Endometrial microvascular endothelial cells (primary cell): ENCODE measurements around the gene ANKRD27. TPM values are rescaled to one million over a fixed set of nuclear protein-coding genes. Genes with fewer than 3 reads are reported as not detected.
"Not testable (repeated sequence)": the region's sequence is repeated elsewhere in the genome, so short reads cannot be mapped to it uniquely, and the experiment has no call there.

Experiments used
- in situ Hi-C: cut with HindIII; loops from 2 replicates; pipeline ENCODE4 v1.10.0; 2017; ENCODE audit warnings: low sequenced_read_pairs, low pct_unique_long_range_greater_than_20kb; ENCODE audit errors: inconsistent ontology term
- total RNA-seq: library from RNA; depleted of rRNA; stranded (reverse); fragments of >200 nt; gene quantifications from one replicate; pipeline ENCODE4 v1.2.3, GENCODE V29; 2015; ENCODE audit errors: inconsistent ontology term

Gene ANKRD27
- total RNA-seq, 1 donor from 2014 or later: 34.8 TPM

- in situ Hi-C loops: no loop called here
Measured at GRCh38 chr19:32573492-32573794, 101.5 kb downstream of the ANKRD27 start.

DNA sequence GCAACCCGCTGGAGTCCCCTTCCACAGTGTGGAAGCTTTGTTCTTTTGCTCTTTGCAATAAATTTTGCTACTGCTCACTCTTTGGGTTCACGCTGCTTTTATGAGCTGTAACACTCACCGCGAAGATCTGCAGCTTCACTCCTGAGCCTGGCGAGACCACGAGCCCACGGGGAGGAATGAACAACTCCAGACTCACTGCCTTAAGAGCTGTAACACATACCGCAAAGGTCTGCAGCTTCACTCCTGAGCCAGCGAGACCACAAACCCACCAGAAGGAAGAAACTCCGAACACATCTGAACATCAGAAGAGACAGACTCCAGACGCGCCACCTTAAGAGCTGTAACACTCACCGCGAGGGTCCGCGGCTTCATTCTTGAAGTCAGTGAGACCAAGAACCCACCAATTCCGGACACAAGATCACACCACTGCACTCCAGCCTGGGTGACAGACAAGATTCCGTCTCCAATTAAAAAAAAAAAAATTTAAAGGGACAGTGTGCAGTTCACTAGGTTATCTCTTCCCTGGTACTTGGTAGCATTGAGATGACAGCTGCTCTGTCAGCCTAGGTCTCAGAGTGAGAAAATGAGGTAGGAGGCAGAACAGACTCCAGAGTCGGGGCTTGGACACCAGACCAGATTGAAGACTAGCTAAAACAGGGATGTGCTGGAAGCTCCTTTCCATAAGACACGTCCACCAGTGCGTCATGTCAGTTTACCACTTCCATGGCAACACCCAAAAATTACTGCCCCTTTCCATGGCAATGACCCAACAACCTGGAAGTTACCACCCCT is 102.1 kb downstream of the ANKRD27 start:
- in situ Hi-C loops: not testable (repeated sequence)

DNA sequence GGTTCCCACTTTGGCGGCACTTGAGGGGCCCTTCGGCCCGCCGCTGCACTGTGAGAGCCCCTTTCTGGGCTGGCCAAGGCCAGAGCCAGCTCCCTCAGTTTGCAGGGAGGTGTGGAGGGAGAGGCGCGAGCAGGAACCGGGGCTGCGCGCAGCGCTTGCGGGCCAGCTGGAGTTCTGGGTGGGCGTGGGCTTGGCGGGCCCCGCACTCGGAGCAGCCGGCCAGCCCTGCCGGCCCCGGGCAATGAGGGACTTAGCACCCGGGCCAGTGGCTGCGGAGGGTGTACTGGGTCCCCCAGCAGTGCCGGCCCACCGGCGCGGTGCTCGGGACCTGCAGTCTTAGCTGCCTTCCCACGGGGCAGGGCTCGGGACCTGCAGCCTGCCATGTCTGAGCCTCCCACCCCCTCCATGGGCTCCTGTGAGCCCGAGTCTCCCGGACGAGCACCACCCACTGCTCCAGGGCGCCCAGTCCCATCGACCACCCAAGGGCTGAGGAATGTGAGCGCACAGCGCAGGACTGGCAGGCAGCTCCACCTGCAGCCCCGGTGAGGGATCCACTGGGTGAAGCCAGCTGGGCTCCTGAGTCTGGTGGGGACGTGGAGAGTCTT is 103.4 kb downstream of the ANKRD27 start:
- in situ Hi-C loops: not testable (repeated sequence)

- in situ Hi-C loops: no loop called here
Measured at GRCh38 chr19:32570081-32570785, 104.7 kb downstream of the ANKRD27 start.

- in situ Hi-C loops: no loop called here
Measured at GRCh38 chr19:32567486-32567885, 107.5 kb downstream of the ANKRD27 start.

GRCh38 chr19:32566246-32566830 is 108.6 kb downstream of the ANKRD27 start:
- in situ Hi-C loops: no loop called here

GRCh38 chr19:32563761-32564160 is 111.2 kb downstream of the ANKRD27 start:
- in situ Hi-C loops: no loop called here

GRCh38 chr19:32558607-32559228 is 116.3 kb downstream of the ANKRD27 start:
- in situ Hi-C loops: no loop called here

- in situ Hi-C loops: no loop called here
Measured at GRCh38 chr19:32555786-32556185, 119.2 kb downstream of the ANKRD27 start.

DNA sequence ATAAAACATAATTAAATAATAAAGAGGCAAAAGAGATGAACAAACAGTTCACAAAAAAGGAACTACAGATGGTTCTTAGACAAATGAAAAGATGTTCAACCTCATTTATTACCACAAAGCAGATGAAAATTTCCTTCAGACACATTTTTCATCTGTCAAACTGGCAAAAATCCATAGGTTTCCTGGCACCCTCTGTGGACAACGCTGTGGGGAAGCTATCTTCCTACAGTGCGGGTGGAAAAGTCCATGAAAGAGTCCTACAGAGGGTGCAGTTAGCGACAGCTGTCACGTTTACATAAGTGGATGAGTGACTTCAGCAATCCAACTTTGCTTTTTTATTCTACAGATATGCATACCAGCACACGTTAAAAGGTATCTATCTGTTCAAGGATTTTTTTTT is 124.3 kb downstream of the ANKRD27 start:
- in situ Hi-C loops: no loop called here

Other genes starting within 250 kb of the ANKRD27 start
- gene PDCD5, start 94.0 kb downstream of the ANKRD27 start, total RNA-seq: 147 TPM
- gene RGS9BP, start 668 bp upstream of the ANKRD27 start, total RNA-seq: not detected
- gene NUDT19, start 16.6 kb upstream of the ANKRD27 start, total RNA-seq: 20.3 TPM
- not detected for gene TDRD12, start 44.6 kb upstream of the ANKRD27 start, total RNA-seq
- not detected for gene SLC7A9, start 194.6 kb upstream of the ANKRD27 start, total RNA-seq